Nephron progenitor cell (in vitro differentiated cells): Measurements from ENCODE around the gene DAB2.

Experiments used
- DNase-seq: peaks from one replicate; pipeline ENCODE4 v3.0.0; 2021
- H3K27ac Mint-ChIP-seq: 2 replicates; pipeline ENCODE4 v1.8.0; 2021; ENCODE audit warnings: mild to moderate bottlenecking, moderate library complexity, mixed read lengths
- H3K27me3 Mint-ChIP-seq: 2 replicates; pipeline ENCODE4 v1.8.0; 2021; ENCODE audit warnings: mild to moderate bottlenecking, low read depth, mixed read lengths; ENCODE audit not compliant: poor library complexity
- H3K36me3 Mint-ChIP-seq: 2 replicates; pipeline ENCODE4 v1.8.0; 2021; ENCODE audit warnings: low read depth, mixed read lengths
- H3K4me1 Mint-ChIP-seq: 2 replicates; pipeline ENCODE4 v1.8.0; 2021; ENCODE audit warnings: mixed read lengths
- H3K4me3 Mint-ChIP-seq: 2 replicates; pipeline ENCODE4 v1.8.0; 2021; ENCODE audit warnings: mild to moderate bottlenecking, moderate library complexity, mixed read lengths
- H3K9me3 Mint-ChIP-seq: 2 replicates; pipeline ENCODE4 v1.8.0; 2021; ENCODE audit warnings: mild to moderate bottlenecking, moderate library complexity, mixed read lengths
- TF ChIP-seq, protein P1 (sequence below): fragments of 200-600 bp; sonication (generic); IDR thresholded peaks from 2 replicates; pipeline ENCODE4 v1.5.0; 2021; ENCODE audit warnings: antibody characterized with exemption

Gene DAB2

DNA sequence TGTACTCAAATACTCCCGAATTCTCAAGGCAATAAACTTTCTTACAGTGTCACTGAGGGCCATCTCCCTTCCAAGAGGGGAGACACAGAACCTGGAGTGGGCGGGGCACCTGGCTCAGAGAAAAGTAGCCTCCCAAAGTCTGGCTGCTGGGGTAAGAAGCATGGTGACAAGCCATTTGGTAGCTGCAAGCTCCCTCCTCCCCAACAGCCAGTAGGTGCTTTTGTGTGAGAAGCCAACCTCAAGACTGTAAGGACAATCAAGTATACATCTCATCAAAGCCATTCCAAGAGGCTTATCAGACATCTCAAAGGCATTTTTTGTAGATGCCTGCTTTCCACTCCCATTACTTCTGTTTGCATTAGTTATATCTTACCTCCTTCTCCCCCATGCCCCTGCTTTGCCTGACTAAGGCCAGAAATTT lies 1.4 kb downstream of the DAB2 start:
- DNase-seq: peak; percentile 28
- H3K9me3 Mint-ChIP-seq: no peaks in the 10 kb centered on the region
- TF ChIP-seq, protein P1, sequence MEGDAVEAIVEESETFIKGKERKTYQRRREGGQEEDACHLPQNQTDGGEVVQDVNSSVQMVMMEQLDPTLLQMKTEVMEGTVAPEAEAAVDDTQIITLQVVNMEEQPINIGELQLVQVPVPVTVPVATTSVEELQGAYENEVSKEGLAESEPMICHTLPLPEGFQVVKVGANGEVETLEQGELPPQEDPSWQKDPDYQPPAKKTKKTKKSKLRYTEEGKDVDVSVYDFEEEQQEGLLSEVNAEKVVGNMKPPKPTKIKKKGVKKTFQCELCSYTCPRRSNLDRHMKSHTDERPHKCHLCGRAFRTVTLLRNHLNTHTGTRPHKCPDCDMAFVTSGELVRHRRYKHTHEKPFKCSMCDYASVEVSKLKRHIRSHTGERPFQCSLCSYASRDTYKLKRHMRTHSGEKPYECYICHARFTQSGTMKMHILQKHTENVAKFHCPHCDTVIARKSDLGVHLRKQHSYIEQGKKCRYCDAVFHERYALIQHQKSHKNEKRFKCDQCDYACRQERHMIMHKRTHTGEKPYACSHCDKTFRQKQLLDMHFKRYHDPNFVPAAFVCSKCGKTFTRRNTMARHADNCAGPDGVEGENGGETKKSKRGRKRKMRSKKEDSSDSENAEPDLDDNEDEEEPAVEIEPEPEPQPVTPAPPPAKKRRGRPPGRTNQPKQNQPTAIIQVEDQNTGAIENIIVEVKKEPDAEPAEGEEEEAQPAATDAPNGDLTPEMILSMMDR: no peak
- H3K27me3 Mint-ChIP-seq: peaks cover 3% of the 10 kb centered on the region
- H3K27ac Mint-ChIP-seq: no peak overlapping the region
- peak overlapping the region; percentile 99 for H3K4me3 Mint-ChIP-seq
- peaks cover 52% of the 10 kb centered on the region for H3K4me1 Mint-ChIP-seq
- H3K36me3 Mint-ChIP-seq: no peaks in the 10 kb centered on the region

DNA sequence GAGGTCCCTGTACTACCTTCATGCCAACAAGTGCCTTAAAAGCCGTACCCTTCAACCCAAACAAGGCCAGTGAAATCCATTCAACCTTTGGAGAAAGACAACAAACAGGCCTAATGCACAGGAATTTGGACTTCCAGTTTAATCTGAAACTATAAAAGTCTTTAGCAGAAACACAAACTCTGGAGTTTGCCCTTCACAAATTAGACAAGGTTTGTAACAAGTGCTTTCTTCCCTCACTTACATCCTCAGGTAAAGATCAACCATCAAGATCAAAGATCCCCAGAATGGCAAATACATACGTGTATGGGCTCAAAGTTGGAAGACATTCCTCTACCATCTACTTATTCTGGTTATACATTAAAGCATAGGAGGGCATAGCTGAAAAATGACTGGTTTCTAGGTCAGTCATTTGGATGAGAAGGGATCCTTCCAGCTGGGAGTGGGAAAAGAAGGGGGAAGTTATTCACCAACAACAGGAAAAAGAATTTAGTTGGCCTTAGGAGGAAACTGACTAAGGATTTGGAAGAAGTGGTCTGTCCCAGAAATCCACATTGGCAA lies 2.0 kb downstream of the DAB2 start:
- no peak overlapping the region for H3K27ac Mint-ChIP-seq

DNA sequence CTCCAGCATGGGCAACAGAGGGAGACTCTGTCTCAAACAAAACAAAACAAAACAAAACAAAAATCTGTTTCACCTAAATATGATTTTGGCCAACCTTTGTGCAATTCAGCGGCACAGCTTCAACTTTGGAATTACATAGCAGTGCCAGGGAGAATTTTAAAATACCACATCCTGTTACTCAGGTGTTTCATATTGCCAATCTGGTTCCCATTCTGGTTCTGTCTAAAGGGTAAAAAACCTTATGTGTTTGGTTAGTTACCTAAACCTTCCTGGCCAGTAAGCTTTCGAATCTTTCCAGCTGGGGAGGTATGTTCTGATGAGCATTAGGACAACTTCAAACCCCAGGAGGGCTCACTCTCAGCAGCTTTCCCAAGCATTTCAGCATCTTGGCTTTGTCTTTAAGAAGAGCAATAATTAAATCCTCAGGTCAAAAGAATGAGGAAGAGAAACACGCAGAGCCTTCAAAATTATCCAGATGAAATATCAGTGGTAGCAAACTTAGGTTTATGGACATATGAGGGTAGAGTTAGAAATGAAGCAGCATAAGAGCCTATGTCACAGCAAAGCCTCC lies 2.7 kb downstream of the DAB2 start:
- TF ChIP-seq, protein P1: no peak
- no peak for DNase-seq
- Mint-ChIP-seq H3K27me3 (peaks cover 3% of the 10 kb centered on the region), H3K27ac (no peak overlapping the region), H3K9me3 (no peaks in the 10 kb centered on the region), H3K36me3 (no peaks in the 10 kb centered on the region), H3K4me1 (peaks cover 46% of the 10 kb centered on the region), H3K4me3 (no peak overlapping the region)

More for the DNA sequence above, 2.0 kb downstream of the DAB2 start:
- no peak for DNase-seq
- no peaks in the 10 kb centered on the region for H3K9me3 Mint-ChIP-seq
- no peaks in the 10 kb centered on the region for H3K36me3 Mint-ChIP-seq
- peaks cover 52% of the 10 kb centered on the region for H3K4me1 Mint-ChIP-seq
- H3K4me3 Mint-ChIP-seq: peak overlapping the region; percentile 25
- peaks cover 3% of the 10 kb centered on the region for H3K27me3 Mint-ChIP-seq
- TF ChIP-seq, protein P1: no peak

DNA sequence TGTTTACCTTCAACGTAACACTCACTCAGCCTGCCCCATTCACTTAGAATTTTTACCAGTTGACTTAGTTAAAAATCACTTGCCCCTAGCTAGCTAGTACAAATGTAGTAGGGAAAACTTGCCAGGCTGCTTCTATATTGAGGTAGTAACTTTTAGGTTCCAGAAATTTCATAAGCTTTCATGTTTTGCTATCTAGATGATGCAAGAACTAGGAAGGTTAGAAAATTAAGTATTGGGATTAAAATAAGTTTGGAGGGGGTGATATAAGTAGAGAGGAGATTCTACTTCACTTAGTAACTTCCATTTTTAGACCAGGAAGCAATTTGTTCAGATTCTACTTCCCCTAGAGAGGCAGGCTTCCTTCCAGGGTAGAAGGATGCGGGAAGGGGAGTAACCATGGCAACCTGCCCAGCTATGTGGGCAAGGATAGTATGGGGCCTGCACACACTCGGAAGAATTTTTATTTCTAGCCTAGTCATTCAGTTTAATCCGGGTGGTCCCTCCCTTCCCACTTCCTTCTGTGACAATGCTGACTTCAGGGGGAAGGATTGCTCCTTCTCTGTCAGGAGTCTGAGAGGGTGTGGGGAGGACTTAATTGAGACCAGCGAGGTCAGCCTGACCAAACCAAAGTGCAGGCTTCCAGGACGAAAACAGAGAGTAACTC lies 4.2 kb downstream of the DAB2 start:
- TF ChIP-seq, protein P1: no peak
- Mint-ChIP-seq H3K36me3 (peaks cover 7% of the 10 kb centered on the region), H3K4me3 (no peak overlapping the region), H3K9me3 (no peaks in the 10 kb centered on the region), H3K27me3 (peaks cover 3% of the 10 kb centered on the region), H3K27ac (no peak overlapping the region), H3K4me1 (peaks cover 31% of the 10 kb centered on the region)
- DNase-seq: no peak

DNA sequence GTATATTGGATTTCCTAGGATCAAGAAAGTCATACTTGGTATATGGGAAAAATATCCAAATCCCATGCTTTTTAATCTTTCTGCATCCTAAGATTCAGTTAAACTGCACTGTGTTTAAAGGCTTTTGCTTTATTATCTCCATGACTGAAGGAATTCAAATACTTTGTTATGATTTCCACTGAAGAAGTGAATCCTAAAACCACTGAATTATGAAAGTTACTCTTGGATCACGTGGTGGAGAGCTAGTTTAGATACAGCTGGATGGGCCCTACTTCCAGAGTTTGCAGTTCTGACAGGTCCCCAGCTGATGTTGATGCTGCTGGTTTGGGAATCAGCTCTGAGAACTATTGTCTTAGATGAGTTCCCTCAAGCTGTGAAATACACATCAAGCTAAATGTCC lies 5.0 kb downstream of the DAB2 start:
- peaks cover 3% of the 10 kb centered on the region for H3K27me3 Mint-ChIP-seq

More for the DNA sequence above, 5.0 kb downstream of the DAB2 start:
- TF ChIP-seq, protein P1: no peak
- H3K27ac Mint-ChIP-seq: no peak overlapping the region
- H3K4me1 Mint-ChIP-seq: peaks cover 30% of the 10 kb centered on the region
- DNase-seq: no peak
- H3K4me3 Mint-ChIP-seq: no peak overlapping the region
- H3K9me3 Mint-ChIP-seq: no peaks in the 10 kb centered on the region
- peaks cover 7% of the 10 kb centered on the region for H3K36me3 Mint-ChIP-seq
